NOMO-1 (cell line): Measurements from ENCODE around the gene TAF4.
A peak's percentile ranks its signal among the peaks of the same experiment; 100 is the strongest.

Source experiments
- DNase-seq, 2 experiments: peaks; one replicate each; lab custom pipeline; 2025; ENCODE audit not compliant: unreplicated experiment in 2 of 2; lab: John Stamatoyannopoulos, UW

Gene TAF4

DNA sequence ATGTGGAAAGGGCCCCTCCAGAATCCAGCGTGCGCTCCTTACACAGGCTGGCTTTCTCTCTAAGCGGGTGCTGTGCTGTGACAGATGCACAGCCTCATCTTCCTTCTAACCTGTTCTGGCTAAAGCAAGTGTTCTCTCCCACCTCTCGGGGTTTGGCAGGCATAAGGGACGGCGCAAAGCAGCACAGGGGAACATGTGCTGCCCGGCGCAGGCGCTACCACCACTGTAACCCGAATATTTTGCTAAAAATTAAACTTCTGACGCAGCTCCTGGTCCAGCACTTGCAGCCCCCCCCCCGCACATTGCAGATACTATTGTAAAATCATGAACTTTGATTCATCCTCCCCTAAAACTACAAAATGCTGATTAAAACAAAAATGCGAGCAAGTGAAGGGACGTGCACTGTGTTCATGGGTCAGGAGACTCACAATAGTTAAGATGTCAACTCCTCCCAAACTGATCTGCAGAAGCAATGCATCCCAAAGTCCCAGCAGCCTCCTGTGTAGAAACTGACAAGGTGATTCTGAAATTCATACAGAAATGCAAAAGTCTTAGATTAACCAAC is 43.0 kb downstream of the TAF4 start:
- no peak for DNase-seq

- no peak for DNase-seq
Measured at GRCh38 chr20:62021793-62022385, 43.8 kb downstream of the TAF4 start.

GRCh38 chr20:62020935-62021701 is 44.6 kb downstream of the TAF4 start:
- DNase-seq: no peak

DNA sequence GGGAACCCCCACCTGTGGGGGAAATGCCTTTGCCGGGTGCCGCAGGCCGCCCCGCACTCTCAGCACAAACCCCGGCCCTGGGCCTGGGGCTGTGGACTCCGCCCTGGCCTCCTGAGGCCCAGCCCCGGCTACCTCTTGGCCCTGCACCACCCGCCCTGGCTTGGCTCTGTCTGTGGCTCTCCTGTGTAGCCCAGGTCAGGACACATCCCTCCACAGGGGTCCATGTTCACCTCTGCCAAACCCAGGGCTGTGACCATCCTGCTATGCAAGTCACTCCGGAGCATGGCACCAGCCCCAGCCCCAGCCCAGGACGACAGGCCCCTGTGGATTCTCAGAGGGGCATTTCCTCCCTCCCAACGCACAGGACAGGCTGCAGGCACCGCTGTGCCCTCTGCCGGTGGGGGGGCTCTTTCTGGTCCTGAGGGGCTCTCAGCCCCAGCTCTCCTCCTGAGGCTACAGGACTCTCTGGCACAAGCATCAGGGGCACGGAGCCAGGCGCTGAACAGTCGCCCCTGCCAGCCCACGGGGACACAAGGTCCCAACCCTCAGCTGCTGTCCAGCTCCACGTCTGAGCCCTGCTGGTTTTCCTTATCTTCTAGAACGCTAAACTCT is 45.7 kb downstream of the TAF4 start:
- DNase-seq: no peak

DNA sequence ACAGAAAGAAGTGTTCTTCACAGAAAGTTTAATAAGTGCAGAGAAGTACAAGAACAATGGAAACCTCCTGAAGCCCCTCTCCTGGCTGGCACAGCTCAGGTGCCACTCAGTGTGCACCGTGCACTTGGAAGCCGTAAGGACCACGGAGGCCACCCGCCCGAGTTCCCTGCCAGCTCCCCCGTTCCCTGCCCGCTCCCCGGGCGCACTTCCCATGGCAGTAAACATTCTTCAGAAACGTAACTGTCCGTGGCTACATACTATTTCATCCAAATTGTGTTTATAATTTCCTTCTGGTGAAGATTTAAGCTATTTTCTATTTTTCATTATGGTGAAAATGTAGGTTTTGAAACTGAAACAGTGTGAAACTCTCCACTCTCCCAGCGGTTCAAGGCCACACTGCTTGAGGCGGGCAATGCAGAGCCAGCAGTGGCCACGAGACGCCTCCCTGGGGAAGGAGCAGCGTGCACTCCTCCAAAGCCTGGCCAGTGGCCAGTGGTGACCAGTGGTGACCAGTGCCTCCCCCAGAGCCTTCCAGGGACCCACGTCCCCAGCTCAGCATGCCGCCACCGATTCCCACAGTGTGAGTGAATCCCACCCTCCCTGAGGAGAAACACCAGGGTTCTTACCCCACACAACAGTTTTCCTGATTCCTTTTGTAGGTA is 46.4 kb downstream of the TAF4 start:
- no peak for DNase-seq

GRCh38 chr20:62018437-62019143 is 47.1 kb downstream of the TAF4 start:
- DNase-seq: no peak

DNA sequence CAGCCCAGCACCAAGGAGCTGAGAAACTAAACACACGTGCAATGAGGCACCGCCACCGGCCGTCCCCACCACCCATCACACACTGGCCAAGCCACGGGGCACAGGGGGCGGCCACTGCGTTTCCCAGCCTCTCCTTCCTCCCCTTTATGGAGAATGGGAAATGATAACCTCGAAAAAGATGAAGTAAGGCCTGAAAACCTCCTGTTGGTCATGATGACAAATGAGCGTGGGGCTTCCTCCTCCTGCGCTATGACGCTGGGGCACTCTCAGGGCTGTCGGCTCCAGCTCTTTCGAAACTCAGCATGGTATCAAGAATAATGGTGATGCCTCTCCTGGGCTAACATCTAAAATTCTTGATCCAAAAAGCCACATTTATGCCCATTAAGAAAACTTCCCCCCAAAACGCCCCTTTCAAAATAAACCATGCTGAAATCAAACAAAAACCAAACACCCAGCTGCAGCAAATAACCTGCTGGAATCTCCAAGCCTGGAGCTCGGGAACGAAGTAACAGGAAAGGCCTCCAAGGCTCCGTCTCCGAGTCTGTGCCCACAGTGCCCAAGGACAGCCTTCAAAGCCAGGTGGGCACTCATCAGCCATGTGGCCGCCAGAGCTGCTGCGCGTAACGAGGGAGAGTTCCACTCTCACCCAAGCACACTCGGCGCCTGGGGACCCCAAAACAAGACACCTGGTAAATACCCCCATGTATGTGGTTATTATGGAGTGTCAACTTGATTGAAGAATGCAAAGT is 50.0 kb downstream of the TAF4 start:
- peak; percentile 4 to 11 for DNase-seq

DNA sequence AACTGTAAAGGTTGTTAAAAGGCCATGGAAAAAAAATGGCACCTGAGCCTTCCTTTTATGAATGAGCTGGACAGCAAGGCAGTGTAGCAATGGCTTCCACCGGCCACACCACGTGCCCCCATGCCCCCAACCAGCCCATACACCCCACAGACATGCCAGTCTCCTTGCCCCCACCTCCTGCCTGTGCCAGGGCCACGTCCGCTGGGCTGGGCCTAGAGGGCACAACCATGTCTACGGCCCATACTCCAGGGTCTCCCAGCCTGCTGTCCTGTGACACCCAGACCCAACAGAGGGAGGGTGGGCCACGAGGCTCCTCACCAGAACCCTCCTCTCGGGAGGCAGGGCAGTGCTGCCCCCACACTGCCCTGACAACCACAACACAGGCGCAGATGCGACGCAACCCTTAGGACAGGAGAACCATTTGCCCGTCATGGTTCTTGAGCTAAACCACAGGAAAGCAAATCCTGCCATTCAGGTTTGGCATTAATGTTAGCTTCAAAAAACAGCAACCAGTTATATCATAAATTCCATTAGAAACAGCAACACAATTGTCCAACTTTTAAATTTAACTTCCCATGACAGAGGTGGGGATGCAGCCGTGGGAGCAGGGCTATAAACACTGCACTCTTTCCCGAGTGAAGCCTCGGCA is 50.7 kb downstream of the TAF4 start:
- DNase-seq: no peak

- DNase-seq: no peak
Measured at GRCh38 chr20:62014488-62014775, 51.2 kb downstream of the TAF4 start.

- no peak for DNase-seq
Measured at GRCh38 chr20:62012631-62013030, 53.0 kb downstream of the TAF4 start.

DNA sequence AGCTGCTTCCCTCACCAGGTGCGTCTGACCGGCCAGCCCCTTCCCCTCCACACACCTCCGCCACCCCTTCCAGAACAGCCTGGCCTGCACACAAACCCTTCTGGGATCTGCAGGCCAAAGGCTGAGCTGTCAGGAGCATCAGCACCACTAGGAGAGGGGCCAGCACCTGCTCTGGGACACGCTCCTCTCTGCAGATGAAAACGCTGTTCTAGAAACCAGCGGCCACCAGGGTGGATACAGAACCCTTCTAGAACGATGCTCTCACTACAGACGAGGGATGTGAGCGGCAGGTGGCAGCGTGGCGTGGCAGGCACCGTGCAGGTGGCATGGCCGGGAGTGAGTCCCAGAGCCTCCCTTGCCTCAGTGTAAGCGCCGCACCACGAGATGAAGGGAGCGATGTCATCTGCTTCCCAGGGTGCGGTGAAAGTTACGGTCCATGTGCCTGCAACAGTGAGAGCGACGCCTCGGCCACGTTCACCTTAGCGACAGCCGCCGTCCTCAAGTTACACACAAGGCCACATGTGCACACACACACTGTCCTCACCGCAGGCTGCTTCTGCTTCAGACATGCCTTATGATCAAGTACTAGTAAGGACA is 53.6 kb downstream of the TAF4 start:
- DNase-seq: no peak

- DNase-seq: no peak
Measured at GRCh38 chr20:62011403-62011790, 54.3 kb downstream of the TAF4 start.

- peak in 1 of 2 experiments; percentile 9 for DNase-seq
Measured at GRCh38 chr20:62010551-62011402, 54.9 kb downstream of the TAF4 start.

DNA sequence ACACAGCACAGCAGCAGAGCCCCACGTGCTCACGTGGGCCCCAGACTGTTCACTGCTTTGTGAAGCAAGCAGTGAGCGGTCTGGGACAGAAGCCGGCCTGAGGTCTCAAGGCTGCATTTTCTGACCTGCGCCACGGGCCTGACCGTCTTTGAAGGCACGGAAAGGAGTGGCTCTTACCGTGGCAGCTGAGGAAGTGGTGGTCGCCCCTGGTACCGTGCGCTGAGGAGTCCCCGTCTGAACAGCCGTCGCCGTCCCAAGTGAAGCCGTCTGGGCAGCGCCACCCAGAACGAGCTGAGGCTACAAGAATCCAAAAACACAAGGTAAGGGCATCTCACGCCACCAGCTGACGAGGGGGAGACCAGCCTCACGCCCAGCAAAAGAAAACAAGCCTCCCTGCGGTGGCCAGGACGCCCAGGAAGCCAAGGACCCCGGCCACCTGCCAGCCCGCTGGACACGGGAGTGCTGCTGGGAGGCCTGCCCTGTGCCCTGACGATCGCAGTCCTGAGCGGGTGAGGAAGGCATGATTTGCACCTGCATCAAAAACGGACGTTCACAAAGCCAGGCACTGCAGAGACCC is 55.7 kb downstream of the TAF4 start:
- no peak for DNase-seq

DNA sequence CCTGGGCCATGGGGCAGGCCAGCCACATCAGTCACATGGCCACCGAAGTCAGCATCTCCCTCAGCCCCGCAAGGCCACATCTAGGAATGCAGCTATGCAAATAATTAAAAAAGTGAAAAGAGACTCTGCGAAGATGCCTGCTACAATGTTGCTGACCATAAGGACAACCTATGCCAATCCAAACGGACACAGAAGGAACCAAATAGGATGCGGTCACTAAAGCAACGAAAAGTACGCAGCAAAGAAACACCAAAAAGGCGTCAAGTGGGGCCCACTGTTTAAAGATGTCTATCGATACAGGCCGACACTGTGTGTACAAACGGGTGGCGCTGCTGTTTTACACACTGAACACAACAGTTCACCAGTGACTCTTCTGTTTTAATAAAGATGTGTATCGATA is 56.4 kb downstream of the TAF4 start:
- DNase-seq: no peak

DNA sequence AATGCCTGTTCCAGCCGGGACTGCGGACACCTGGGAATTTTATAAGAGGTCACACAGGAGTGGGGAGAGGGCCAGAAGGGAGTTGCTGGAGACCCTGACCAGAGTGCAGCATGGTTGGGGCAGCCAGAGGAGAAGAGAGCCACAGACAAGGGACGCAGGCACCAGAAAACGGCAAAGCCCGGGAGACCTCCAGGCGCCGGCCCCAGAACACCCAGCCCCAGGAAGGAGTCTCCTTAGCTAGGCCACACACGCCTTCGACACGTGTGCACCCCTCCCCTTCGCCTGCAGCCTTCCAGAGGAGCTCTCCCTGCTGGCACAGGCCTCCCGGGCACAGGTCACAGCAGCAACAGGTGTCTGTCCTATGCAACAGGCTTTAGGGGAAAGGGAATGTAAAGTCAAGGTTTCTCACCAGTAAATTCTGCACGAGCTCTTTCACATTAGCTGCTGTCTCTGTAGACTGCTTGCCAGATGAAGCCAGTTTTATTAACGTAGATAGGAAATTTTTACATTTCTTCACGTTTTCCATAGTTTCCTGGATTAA is 57.0 kb downstream of the TAF4 start:
- no peak for DNase-seq

GRCh38 chr20:62007127-62007647 is 58.5 kb downstream of the TAF4 start:
- no peak for DNase-seq

GRCh38 chr20:62006482-62006881 is 59.2 kb downstream of the TAF4 start:
- no peak for DNase-seq
